NCI-H82 treated with DMSO at 0.1 percent for 48 hours (cell line): ENCODE results near the gene SH3PXD2A.

Source experiments
- DNase-seq: peaks from one replicate; lab custom pipeline; 2025; ENCODE audit not compliant: unreplicated experiment; lab: John Stamatoyannopoulos, UW

SH3PXD2A gene

GRCh38 chr10:103692436-103692951 is 162.9 kb downstream of the SH3PXD2A start:
- DNase-seq, result no peak

- no peak for DNase-seq
These were observed 163.5 kb downstream of the SH3PXD2A start for GRCh38 chr10:103691723-103692435.

- no peak for DNase-seq
These were observed 164.1 kb downstream of the SH3PXD2A start for GRCh38 chr10:103691267-103691666.

GRCh38 chr10:103690281-103690680 is 165.1 kb downstream of the SH3PXD2A start:
- no peak for DNase-seq

- no peak for DNase-seq
These were observed 166.9 kb downstream of the SH3PXD2A start for GRCh38 chr10:103688491-103688890.

- DNase-seq, result no peak
These were observed 167.7 kb downstream of the SH3PXD2A start for GRCh38 chr10:103687718-103688117.

DNA sequence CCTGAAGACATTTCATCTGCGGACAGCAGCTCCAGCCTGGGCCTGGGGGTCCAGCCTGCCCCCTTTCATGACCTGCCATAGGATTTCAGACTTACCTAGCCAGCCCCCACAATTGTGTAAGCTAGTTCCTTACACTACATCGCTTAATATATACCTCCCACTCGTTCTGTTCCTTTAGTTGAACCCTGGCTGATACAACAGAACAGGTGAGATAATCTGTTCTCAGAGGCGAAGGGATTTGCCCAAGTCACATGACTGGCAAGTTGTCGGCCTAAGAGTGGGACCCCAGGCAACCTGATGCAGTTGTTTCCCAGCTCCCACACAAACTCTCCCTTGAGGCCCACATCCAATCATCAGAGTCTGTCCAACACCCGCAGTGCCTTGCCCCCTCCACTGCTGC is 168.2 kb downstream of the SH3PXD2A start:
- DNase-seq, result no peak

DNA sequence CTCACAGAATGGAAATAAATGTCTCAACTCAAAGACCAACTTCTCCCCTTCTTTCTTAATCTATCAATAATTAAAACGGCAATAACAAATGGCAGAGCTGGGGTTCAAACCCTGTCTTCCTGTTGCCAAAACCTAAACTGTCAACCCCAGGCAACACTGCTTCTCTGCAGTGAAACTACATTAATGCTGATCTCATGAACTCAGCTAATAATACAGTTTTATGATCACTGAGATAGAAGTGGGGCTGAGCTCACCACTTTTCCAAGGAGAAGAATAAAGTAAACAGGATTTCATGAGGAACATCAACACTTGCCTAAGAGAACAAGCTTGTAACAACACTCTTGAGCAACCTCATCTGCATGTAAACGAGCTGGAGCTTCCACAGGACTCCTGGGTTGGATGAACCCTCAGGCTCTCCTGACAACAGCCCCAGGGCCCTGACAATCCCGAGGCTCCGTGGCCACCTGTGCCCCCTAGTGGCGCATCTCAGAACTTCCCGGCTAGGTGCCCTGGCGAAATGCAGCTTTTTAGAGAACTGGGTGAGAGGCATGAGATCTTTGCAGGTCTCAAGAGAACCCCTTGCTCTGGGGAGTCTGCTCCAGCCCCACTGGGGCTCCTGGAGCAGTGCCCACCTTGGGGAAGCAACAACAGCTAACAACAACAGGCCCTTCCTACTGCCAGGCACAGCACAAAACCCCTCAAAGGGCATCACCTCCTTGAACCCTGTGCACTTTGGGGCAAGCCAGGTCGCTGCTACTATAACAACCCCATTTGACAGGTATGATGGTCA is 169.3 kb downstream of the SH3PXD2A start:
- peak; percentile 30 for DNase-seq

- DNase-seq, result no peak
These were observed 171.5 kb downstream of the SH3PXD2A start for GRCh38 chr10:103683851-103684250.

DNA sequence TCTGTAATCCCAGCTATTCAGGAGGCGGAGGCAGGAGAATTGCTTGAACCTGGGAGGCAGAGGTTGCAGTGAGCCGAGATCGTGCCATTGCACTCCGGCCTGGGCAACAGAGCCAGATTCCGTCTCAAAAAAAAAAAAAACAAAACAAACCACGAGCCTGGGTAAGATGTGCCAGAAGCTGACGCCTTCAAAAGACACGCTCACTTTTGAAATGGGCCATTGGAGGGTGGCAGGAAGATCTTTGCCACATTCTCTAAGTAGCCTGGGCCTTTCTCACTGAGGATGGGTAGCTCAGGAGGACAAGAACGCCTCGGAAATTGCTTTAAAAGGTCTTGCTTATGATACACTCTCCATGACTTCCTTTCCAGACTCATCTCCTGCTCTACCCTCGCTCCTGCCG is 172.7 kb downstream of the SH3PXD2A start:
- DNase-seq, result no peak

DNA sequence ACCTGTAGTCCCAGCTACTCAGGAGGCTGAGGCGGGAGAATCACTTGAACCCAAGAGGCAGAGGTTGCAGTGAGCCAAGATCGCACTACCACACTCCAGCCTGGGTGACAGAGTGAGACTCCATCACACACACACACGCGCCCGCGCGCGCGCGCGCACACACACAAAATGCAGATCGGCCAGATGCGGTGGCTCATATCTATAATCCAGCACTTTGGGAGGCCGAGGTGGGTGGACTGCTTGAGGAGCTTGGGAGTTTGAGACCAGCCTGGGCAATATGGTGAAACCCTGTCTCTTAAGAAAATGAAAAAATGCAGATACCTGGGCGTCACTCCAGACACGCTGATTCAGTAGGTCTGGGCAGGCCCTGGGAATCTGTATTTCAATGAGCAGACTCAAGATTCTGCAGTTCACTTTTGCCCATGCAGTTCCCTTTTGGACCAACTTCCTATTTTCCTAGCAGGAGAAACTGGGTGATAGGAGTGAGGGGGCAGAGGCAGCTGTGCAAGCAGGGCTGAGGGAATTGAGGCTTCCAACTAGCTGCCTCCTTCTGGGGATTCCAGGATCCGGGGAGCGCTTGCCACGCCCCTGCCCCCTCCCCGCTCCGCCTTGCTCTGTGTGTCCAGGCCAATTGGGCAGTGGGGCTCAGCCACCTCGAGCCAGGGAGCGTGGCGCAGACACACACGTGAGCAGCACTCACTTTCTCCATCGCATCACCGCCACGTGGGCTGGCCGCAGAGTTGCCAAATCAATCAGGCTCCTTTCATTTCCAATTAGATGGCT is 173.6 kb downstream of the SH3PXD2A start:
- no peak for DNase-seq

- DNase-seq, result no peak
These were observed 174.5 kb downstream of the SH3PXD2A start for GRCh38 chr10:103680869-103681236.

DNA sequence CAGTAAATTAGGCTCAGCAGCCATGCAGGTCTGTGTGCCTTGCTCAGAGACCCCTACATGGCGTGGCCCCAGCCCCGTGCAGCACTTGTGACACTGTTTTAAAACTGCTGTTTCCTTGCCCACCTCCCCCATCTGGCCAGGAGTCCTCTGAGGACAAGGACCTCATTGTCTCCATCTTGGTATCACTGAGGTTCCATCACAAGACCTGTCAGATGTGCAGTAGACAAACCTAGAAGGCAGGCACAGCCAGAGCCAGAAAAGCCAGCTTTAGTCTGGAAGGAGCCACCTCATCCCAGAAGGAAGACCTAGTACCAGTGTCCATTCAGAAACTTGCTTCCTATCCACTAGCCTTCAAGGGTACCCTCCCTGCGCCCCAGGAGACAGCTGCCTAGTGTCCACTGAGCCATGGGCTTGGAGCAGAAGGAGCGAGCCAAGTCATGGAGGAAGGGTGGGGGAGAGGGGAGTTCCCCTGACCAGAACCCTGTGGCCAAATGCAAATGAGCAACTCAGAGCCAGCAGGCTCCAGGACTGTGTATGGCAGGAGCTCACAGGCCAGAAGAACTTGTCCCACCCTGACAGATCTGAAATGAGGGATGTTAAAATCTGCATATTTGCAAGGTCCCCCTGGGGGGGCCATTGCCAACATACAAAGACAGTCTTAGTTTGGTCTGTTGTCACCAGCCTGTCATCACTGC is 176.1 kb downstream of the SH3PXD2A start:
- no peak for DNase-seq

- DNase-seq, result no peak
These were observed 177.2 kb downstream of the SH3PXD2A start for GRCh38 chr10:103678178-103678526.

DNA sequence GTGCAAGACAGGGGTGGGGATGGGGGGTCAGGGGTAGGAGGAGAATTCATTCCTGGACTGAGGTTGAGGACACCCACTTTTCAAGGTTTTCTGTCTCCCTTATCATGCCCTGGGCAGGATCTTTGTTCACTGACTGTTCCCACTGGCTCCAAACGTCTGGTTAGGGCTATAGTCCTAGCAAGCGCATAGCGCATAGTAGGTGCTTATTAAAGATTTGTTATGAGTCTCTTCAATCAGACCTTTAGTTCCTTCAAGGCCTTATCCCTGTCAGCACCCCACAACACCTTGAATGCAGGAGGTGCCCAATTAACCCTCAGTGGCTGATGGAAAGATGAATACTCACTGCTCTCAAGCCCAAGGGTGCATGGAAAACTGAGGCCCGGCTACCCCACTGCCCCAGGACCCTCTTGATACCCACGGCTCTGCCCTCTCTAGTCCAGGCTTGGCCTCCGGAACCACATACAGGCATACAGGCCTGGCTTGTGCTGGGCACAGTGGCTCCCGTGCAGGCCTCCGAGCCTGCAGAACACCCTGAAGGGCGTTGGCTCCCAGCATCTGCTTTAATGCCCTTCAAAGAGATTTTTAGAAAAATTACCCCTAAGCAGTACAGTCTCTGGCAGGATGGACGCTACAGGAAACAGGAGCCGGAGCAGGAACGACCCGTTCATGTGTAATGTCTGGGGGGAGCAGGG is 177.7 kb downstream of the SH3PXD2A start:
- DNase-seq, result no peak

DNA sequence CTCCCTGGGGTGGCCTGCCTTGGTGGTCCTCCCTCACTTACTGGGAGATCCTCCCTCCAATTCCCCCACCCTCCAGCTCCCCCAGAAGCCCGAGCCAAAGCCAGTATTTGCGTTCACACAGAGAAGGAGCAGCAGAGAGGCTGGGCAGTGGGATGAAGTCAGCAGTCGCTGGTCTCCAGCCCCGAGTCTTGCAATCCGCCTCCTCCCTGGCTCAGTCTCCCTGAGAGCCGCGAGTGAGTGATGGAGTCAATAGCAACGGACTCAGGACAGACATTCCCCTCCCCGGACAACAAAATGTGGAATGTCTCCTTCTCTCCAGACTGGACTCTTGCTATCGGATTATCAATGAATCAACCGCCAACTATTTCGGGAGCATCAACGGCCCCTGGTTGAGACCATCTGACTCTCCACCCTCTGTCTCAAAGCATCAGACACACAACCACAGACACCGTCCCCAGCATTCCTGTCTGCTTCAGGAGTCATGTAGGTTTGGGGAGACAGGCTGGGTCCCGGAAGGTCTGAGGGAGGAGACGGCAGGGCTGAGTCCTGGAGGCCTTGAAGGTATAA is 178.4 kb downstream of the SH3PXD2A start:
- DNase-seq, result no peak

DNA sequence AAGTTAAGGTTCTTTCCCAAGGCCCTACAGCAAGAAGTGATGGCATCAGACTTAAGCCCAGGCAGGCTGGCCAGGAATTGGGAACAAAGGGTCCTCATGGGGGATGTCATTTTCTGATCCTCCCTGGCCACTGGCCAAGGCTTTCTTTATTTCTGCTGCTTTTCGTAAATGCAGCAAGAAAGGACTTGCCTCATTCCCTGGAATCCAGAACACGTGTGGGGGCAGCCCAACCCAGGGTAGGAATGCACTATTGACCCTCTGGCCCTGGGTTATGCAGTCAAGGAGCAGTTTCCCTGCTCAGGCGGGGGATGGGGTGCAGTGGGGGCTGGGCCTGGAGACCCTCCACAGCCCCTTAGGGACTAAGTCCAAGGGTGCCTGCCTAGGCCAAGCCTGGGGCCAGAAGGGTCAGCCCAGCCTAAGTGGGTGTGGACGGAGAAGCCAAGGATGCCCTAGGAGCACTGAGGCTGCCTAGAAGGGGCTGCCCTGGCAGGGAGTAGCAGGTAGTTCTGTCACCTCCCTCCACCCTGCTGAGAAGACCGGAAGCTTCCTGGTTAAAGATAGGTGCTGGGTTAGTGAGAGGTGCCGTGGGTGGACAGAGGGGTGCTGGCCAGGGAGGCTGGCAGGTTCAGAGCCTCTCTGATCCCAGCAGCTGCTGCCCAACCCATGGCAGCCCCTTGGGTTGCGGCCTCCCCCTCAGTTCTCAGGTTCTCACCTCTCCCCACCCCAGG is 179.2 kb downstream of the SH3PXD2A start:
- no peak for DNase-seq

GRCh38 chr10:103673606-103674005 is 181.8 kb downstream of the SH3PXD2A start:
- no peak for DNase-seq

- peak; percentile 28 for DNase-seq
These were observed 183.0 kb downstream of the SH3PXD2A start for GRCh38 chr10:103672345-103672744.
